ENCODE measurements around the gene SDCBP2. TPM values are rescaled to one million over a fixed set of nuclear protein-coding genes. Genes with fewer than 3 reads are reported as not detected.
"Not testable (repeated sequence)": the region's sequence is repeated elsewhere in the genome, so short reads cannot be mapped to it uniquely, and the experiment has no call there.

The SDCBP2 gene
- total RNA-seq, 1 donor from 2014 or later = not detected

DNA sequence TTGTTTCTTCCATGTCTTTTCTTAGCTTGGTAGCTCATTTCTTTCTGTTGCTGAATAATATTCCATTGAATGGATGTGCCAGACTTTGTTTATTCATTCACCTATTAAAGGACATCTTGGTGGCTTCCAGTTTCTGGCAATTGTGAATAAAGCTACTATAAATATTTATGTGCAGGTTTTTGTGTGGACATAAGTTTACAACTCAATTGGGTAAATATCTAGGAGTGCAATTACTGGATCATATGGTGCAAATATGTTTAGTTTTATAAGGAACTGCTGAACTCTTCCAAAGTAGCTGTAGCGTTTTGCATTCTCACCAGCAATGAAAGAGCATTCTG lies 16.8 kb upstream of the SDCBP2 start:
- intact Hi-C loops (cut with DNase I) = no loop called here
- Histone ChIP-seq H3K4me3 (no peak overlapping the region), H3K27me3 (no peaks in the 10 kb centered on the region), H3K4me1 (no peaks in the 10 kb centered on the region), H3K36me3 (no peaks in the 10 kb centered on the region), H3K9me3 (peaks cover 0 to 9% of the 10 kb centered on the region in 2 donors), H3K27ac (no peak overlapping the region)
- TF ChIP-seq, protein P1, sequence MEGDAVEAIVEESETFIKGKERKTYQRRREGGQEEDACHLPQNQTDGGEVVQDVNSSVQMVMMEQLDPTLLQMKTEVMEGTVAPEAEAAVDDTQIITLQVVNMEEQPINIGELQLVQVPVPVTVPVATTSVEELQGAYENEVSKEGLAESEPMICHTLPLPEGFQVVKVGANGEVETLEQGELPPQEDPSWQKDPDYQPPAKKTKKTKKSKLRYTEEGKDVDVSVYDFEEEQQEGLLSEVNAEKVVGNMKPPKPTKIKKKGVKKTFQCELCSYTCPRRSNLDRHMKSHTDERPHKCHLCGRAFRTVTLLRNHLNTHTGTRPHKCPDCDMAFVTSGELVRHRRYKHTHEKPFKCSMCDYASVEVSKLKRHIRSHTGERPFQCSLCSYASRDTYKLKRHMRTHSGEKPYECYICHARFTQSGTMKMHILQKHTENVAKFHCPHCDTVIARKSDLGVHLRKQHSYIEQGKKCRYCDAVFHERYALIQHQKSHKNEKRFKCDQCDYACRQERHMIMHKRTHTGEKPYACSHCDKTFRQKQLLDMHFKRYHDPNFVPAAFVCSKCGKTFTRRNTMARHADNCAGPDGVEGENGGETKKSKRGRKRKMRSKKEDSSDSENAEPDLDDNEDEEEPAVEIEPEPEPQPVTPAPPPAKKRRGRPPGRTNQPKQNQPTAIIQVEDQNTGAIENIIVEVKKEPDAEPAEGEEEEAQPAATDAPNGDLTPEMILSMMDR (IDR thresholded peaks at IDR 0.05) = no peak
- no peak for DNase-seq (ENCODE audit: low spot score in 2 of 2)

DNA sequence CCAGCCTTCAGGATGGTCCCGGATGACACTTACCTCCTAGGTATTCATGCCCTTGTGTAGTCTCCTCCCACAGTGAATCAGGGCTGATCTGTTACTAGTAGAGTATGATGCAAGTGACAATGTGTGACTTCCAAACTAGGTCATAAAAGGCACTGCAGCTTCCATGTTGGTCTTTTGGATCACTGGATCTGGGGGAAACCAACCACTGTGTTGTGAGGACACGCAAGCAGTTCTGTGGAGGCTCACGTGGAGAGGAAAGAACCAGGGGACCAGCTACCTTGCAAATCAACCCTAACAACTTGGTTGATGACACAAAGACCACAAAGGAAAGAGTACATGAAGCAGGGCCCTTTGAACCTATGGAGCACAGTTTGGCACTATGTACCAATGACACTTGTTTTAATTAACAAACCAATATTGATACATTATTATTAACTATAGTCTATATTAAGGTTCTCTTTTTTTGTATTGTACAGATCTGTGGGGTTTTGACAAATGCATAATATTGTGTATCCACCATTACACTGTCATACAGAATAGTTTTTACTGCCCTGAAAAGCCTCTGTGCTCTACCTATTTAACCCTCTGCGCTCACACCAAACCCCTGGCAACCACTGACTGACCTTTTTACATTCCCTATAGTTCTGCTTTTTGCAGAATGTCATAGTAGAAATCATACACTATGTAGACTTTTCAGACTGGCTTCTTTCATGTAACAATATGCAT lies 16.3 kb upstream of the SDCBP2 start:
- Histone ChIP-seq H3K36me3 (no peaks in the 10 kb centered on the region), H3K9me3 (peaks cover 0 to 9% of the 10 kb centered on the region in 2 donors), H3K27me3 (no peaks in the 10 kb centered on the region), H3K27ac (no peak overlapping the region), H3K4me1 (no peaks in the 10 kb centered on the region), H3K4me3 (no peak overlapping the region)
- intact Hi-C loops (cut with DNase I) = no loop called here
- DNase-seq (ENCODE audit: low spot score in 2 of 2) = no peak
- TF ChIP-seq, protein P1 (IDR thresholded peaks at IDR 0.05) = no peak

DNA sequence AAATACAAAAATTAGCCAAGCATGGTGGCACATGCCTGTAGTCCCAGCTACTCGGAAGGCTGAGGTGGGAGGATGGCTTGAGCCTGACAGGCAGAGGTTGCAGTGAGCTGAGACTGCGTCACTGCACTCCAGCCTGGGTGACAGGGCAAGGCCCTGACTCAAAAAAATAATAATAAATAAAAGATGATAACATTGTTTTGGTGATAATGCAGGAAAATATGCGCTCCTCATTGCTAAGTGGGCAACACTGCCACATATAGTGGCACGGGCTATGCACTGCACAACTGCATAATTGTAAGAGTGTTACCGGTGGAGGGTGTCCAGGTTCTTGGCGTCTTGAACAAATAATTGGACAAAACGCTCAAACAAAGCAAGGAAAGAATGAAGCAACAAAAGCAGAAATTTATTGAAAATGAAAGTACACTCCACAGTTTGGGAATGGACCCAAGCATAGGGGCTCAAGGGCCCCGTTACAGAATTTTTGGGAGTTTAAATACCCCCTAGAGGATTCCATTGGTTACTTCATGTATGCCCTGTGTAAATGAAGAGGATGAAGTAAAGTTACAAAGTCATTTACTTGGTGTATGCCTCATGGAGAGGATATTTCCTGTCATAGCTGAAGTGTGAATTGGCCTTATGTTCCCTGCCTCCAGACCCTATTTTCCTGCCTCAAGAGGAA lies 14.6 kb upstream of the SDCBP2 start:
- DNase-seq (ENCODE audit: low spot score in 2 of 2); H3K27ac ChIP-seq; H3K4me1 ChIP-seq; H3K9me3 ChIP-seq; H3K4me3 ChIP-seq; H3K27me3 ChIP-seq; intact Hi-C loops (cut with DNase I); H3K36me3 ChIP-seq: not testable (repeated sequence)

DNA sequence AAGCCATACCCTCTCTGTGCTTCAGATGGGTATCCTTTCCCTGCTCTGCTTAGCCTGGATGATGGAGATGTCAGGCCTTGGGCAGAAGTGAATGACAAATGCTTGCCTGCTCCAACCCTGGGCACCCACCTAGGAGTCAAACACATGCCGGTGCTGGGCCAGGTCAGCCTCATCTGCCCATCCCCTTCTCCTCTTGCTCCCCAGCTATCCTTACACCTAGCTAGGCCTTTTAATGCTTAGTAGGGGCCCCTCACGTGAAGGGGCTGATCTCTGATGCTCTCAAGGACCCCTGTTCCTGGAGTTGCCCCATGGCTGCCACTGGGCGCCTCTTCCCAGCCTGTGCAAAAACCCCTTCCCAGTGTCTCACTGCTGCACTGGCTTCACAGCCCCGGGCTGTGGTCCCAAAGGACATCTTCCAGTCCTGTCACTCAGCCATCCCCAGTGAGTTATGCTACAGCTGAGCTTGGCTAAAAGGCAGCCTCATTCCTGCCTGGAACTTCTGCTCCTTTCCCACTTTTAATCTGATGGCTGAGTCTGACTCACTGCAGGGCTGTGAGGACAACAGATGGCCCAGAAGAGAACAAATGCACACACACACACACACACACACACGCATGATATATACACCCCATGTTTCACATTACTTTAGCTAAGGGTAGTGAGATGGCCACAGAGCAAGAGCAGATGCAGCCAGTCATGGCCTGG lies 12.8 kb upstream of the SDCBP2 start:
- no peaks in the 10 kb centered on the region for H3K4me1 ChIP-seq
- intact Hi-C loops (cut with DNase I) = no loop called here
- DNase-seq (ENCODE audit: low spot score in 2 of 2) = no peak
- TF ChIP-seq, protein P1 (IDR thresholded peaks at IDR 0.05) = no peak
- no peak overlapping the region for H3K4me3 ChIP-seq
- H3K27ac ChIP-seq = no peak overlapping the region
- no peaks in the 10 kb centered on the region for H3K27me3 ChIP-seq
- no peaks in the 10 kb centered on the region for H3K9me3 ChIP-seq
- H3K36me3 ChIP-seq = no peaks in the 10 kb centered on the region

DNA sequence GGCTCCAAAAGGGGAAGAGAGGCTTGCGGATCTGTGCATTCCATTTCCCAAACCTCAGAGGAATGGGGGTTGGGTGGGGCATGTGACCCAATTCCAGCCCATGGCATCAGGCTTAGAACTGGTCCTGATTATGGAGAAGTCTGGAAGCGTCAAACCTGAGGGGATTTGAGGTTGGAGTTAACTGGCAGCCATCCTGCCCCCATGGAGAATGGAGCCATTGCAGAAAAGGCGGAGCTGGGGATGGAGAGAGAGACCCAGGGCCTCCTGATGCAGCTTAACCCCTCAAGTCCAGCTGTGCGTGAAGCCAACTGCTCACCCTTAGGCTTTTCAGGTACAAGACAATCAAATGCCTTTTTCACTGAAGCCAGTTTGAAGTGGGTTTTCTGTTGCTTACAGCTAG lies 9.9 kb upstream of the SDCBP2 start:
- DNase-seq (ENCODE audit: low spot score in 2 of 2) = no peak
- Histone ChIP-seq H3K27me3 (no peaks in the 10 kb centered on the region), H3K27ac (no peak overlapping the region), H3K4me3 (no peak overlapping the region), H3K4me1 (no peaks in the 10 kb centered on the region), H3K36me3 (peaks cover 0 to 1% of the 10 kb centered on the region in 2 donors), H3K9me3 (no peaks in the 10 kb centered on the region)
- TF ChIP-seq, protein P1 (IDR thresholded peaks at IDR 0.05) = no peak
- intact Hi-C loops (cut with DNase I) = no loop called here

DNA sequence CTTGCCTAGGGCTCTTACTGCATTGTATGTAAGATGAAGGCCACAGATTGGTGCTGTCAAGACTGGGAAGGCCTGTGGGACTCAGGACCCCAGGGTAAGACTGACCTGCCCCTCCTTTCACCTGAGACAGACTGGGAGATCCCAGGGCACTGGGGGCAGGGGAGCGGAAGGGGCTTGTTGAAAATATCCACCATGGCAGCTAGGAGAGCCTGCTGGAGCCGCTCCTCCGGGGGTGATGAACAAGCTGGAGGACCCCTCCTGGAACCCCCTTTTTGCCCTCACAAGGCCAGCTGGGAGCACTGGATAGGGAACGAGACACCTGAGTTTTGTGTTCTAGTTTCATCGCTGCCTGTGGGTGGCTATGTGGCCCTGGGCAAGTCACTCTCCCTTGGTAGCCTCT lies 9.2 kb upstream of the SDCBP2 start:
- H3K4me3 ChIP-seq = no peak overlapping the region
- DNase-seq (ENCODE audit: low spot score in 2 of 2) = no peak
- intact Hi-C loops (cut with DNase I) = no loop called here
- no peak overlapping the region for H3K27ac ChIP-seq
- peaks cover 3 to 7% of the 10 kb centered on the region in 2 donors for H3K36me3 ChIP-seq
- TF ChIP-seq, protein P1 (IDR thresholded peaks at IDR 0.05) = no peak
- H3K9me3 ChIP-seq = no peaks in the 10 kb centered on the region
- no peaks in the 10 kb centered on the region for H3K27me3 ChIP-seq
- no peaks in the 10 kb centered on the region for H3K4me1 ChIP-seq

All from ascending aorta (tissue), 2 donors.